ENCODE measurements around the gene PCDHA2. TPM values are rescaled to one million over a fixed set of nuclear protein-coding genes. Genes with fewer than 3 reads are reported as not detected.
"Not testable (repeated sequence)": the region's sequence is repeated elsewhere in the genome, so short reads cannot be mapped to it uniquely, and the experiment has no call there.

PCDHA2 gene
- total RNA-seq, 1 donor from 2014 or later = 0.87 TPM

DNA sequence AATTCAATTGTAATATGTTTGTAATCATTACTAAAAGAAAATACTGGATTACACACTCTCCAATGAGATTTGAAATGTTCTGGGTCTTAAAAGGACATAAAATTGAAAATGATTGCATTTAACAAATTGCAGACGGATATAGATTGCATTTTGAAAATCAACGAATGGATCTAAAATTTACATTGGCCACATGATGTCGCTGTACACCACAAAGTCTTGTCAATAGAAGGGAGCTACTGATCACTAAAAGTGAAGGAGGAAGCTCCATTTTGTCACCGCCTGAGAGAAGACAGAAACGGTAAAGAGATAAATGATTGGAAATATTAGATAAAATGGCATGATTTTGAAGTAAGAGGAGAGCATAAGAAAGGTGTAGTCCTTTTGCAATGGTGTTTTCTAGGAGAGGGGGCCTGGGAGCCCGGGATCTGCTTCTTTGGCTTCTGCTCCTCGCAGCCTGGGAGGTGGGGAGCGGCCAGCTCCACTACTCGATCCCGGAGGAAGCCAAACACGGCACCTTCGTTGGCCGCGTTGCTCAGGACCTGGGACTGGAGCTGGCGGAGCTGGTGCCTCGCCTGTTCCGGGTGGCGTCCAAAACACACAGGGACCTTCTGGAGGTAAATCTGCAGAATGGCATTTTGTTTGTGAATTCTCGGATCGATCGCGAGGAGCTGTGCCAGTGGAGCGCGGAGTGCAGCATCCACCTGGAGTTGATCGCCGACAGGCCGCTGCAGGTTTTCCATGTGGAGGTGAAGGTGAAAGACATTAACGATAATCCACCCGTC, 8.6 kb upstream of the PCDHA2 start, which contains the start of gene PCDHA1:
TSS of gene PCDHA1 (plus strand) at position 236 of the 782 bp plus-strand sequence.
- Mint-ChIP-seq H3K9me3 (peaks cover 51% of the 10 kb centered on the region), H3K27ac (no peak within 1 kb of the TSS), H3K36me3 (peaks cover 14% of the 10 kb centered on the region), H3K27me3 (ENCODE audit: low read depth) (no peaks in the 10 kb centered on the region), H3K4me3 (no peak within 1 kb of the TSS), H3K4me1 (no peaks in the 10 kb centered on the region)
- DNase-seq (ENCODE audit: low spot score in 2 of 2, unreplicated experiment in 2 of 2) = no peak
- TF ChIP-seq, protein P1, sequence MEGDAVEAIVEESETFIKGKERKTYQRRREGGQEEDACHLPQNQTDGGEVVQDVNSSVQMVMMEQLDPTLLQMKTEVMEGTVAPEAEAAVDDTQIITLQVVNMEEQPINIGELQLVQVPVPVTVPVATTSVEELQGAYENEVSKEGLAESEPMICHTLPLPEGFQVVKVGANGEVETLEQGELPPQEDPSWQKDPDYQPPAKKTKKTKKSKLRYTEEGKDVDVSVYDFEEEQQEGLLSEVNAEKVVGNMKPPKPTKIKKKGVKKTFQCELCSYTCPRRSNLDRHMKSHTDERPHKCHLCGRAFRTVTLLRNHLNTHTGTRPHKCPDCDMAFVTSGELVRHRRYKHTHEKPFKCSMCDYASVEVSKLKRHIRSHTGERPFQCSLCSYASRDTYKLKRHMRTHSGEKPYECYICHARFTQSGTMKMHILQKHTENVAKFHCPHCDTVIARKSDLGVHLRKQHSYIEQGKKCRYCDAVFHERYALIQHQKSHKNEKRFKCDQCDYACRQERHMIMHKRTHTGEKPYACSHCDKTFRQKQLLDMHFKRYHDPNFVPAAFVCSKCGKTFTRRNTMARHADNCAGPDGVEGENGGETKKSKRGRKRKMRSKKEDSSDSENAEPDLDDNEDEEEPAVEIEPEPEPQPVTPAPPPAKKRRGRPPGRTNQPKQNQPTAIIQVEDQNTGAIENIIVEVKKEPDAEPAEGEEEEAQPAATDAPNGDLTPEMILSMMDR (IDR thresholded peaks at IDR 0.05; ENCODE audit: unreplicated experiment) = no peak

DNA sequence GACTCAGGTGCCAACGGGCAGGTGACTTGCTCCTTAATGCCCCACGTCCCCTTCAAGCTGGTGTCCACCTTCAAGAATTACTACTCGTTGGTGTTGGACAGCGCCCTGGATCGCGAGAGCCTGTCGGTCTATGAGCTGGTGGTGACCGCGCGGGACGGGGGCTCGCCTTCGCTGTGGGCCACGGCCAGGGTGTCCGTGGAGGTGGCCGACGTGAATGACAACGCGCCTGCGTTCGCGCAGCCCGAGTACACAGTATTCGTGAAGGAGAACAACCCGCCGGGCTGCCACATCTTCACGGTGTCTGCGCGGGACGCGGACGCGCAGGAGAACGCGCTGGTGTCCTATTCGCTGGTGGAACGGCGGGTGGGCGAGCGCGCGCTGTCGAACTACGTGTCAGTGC, 7.2 kb upstream of the PCDHA2 start:
- not testable (repeated sequence) for H3K36me3 Mint-ChIP-seq; H3K27ac Mint-ChIP-seq; DNase-seq (ENCODE audit: low spot score in 2 of 2, unreplicated experiment in 2 of 2); H3K4me1 Mint-ChIP-seq; H3K27me3 Mint-ChIP-seq (ENCODE audit: low read depth); H3K4me3 Mint-ChIP-seq
- H3K9me3 Mint-ChIP-seq = peaks cover 53% of the 10 kb centered on the region

DNA sequence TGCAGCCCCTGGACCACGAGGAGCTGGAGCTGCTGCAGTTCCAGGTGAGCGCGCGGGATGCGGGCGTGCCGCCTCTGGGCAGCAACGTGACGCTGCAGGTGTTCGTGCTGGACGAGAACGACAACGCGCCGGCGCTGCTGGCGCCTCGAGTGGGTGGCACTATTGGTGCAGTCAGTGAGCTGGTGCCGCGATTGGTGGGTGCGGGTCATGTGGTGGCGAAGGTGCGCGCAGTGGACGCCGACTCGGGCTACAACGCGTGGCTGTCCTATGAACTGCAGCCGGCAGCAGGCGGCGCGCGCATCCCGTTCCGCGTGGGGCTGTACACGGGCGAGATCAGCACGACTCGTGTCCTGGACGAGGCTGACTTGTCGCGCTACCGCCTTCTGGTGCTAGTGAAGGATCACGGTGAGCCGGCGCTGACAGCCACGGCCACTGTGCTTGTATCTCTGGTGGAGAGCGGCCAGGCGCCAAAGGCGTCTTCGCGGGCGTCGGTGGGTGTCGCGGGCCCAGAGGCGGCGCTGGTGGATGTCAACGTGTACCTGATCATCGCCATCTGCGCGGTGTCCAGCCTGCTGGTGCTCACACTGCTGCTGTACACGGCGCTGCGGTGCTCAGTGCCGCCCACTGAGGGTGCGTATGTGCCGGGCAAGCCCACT, 6.7 kb upstream of the PCDHA2 start:
- H3K27me3 Mint-ChIP-seq (ENCODE audit: low read depth); H3K27ac Mint-ChIP-seq; H3K4me3 Mint-ChIP-seq; DNase-seq (ENCODE audit: low spot score in 2 of 2, unreplicated experiment in 2 of 2); H3K4me1 Mint-ChIP-seq: not testable (repeated sequence)
- peaks cover 13% of the 10 kb centered on the region for H3K36me3 Mint-ChIP-seq
- peaks cover 53% of the 10 kb centered on the region for H3K9me3 Mint-ChIP-seq

DNA sequence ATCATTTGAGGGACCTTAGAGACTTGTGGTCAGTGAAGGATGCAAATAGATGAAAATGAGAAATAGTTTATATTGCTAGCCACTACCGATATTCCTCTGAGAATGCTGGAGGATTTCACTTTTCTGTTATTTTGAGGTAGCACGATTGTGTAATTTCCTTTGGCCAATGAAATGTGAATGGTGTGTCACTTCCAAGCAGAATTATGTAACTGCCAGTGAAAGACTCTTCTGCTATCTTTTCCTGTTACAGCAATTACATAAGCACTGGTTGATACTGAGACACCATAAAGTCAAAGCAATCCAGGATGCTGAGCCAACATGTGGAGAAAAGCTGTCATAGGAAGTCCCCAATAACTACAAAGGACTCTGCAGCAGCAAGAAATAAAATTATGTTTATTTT, 3.6 kb upstream of the PCDHA2 start:
- H3K4me3 Mint-ChIP-seq = no peak overlapping the region
- TF ChIP-seq, protein P1 (IDR thresholded peaks at IDR 0.05; ENCODE audit: unreplicated experiment) = no peak
- H3K9me3 Mint-ChIP-seq = peaks cover 49% of the 10 kb centered on the region
- peaks cover 21% of the 10 kb centered on the region for H3K36me3 Mint-ChIP-seq
- H3K4me1 Mint-ChIP-seq = no peaks in the 10 kb centered on the region
- DNase-seq (ENCODE audit: low spot score in 2 of 2, unreplicated experiment in 2 of 2) = no peak
- no peak overlapping the region for H3K27ac Mint-ChIP-seq
- no peaks in the 10 kb centered on the region for H3K27me3 Mint-ChIP-seq (ENCODE audit: low read depth)

DNA sequence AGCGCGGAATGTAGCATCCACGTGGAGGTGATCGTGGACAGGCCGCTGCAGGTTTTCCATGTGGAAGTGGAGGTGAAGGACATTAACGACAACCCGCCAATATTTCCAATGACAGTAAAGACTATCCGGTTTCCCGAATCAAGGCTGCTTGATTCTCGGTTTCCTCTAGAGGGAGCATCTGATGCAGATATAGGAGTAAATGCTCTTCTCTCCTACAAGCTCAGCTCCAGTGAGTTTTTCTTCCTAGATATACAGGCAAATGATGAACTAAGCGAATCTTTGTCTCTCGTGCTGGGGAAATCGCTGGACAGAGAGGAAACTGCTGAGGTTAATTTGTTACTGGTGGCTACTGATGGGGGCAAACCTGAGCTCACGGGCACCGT, 598 bp downstream of the PCDHA2 start:
- no peaks in the 10 kb centered on the region for H3K4me1 Mint-ChIP-seq
- H3K27me3 Mint-ChIP-seq (ENCODE audit: low read depth) = no peaks in the 10 kb centered on the region
- H3K4me3 Mint-ChIP-seq = peak overlapping the region; percentile 49
- H3K27ac Mint-ChIP-seq = no peak overlapping the region
- no peak for DNase-seq (ENCODE audit: low spot score in 2 of 2, unreplicated experiment in 2 of 2)
- TF ChIP-seq, protein P1 (IDR thresholded peaks at IDR 0.05; ENCODE audit: unreplicated experiment) = no peak
- H3K9me3 Mint-ChIP-seq = peaks cover 47% of the 10 kb centered on the region
- peaks cover 26% of the 10 kb centered on the region for H3K36me3 Mint-ChIP-seq

DNA sequence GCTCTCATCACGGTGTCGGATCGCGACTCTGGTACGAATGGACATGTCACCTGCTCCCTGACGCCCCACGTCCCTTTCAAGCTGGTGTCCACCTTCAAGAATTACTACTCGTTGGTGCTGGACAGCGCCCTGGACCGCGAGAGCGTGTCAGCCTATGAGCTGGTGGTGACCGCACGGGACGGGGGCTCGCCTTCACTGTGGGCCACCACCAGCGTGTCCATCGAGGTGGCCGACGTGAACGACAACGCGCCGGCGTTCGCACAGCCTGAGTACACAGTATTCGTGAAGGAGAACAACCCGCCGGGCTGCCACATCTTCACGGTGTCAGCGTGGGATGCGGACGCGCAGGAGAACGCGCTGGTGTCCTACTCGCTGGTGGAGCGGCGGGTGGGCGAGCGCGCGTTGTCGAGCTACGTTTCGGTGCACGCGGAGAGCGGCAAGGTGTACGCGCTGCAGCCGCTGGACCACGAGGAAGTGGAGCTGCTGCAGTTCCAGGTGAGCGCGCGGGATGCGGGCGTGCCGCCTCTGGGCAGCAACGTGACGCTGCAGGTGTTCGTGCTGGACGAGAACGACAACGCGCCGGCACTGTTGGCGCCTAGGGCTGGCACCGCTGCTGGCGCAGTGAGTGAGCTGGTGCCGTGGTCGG, 1.5 kb downstream of the PCDHA2 start:
- not testable (repeated sequence) for DNase-seq (ENCODE audit: low spot score in 2 of 2, unreplicated experiment in 2 of 2); H3K27me3 Mint-ChIP-seq (ENCODE audit: low read depth); H3K4me3 Mint-ChIP-seq; H3K4me1 Mint-ChIP-seq; H3K27ac Mint-ChIP-seq
- Mint-ChIP-seq H3K36me3 (peaks cover 32% of the 10 kb centered on the region), H3K9me3 (peaks cover 44% of the 10 kb centered on the region)

DNA sequence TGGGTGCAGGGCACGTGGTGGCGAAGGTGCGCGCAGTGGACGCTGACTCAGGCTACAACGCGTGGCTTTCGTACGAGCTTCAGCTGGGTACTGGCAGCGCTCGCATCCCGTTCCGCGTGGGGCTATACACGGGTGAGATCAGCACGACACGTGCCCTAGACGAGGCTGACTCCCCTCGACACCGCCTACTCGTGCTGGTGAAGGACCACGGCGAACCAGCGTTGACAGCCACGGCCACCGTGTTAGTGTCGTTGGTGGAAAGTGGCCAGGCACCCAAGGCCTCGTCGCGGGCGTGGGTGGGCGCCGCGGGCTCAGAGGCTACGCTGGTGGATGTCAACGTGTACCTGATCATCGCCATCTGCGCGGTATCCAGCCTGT, 2.1 kb downstream of the PCDHA2 start:
- Mint-ChIP-seq H3K27ac (no peak overlapping the region), H3K4me1 (no peaks in the 10 kb centered on the region), H3K36me3 (peaks cover 33% of the 10 kb centered on the region), H3K4me3 (no peak overlapping the region), H3K9me3 (peaks cover 39% of the 10 kb centered on the region), H3K27me3 (ENCODE audit: low read depth) (no peaks in the 10 kb centered on the region)
- no peak for DNase-seq (ENCODE audit: low spot score in 2 of 2, unreplicated experiment in 2 of 2)
- TF ChIP-seq, protein P1 (IDR thresholded peaks at IDR 0.05; ENCODE audit: unreplicated experiment) = no peak
